CD14-positive monocyte (primary cell): ENCODE results near the gene TNFRSF19. TPM values are rescaled to one million over a fixed set of nuclear protein-coding genes. Genes with fewer than 3 reads are reported as not detected.

Source experiments
- DNase-seq, 3 donors: peaks; one replicate each; pipeline ENCODE4 v3.0.0-alpha.2; 2011 to 2022
- H2AFZ ChIP-seq: 2 replicates; pipeline ENCODE4 v1.6.0; 2012; ENCODE audit warnings: mild to moderate bottlenecking, low read depth, low read length, inconsistent platforms; ENCODE audit not compliant: insufficient read depth, poor library complexity, severe bottlenecking
- H3K27ac ChIP-seq, 2 donors: 1 replicate in 1 of 2; 2 replicates in 1 of 2; pipeline ENCODE4 v1.5.1; 2012 to 2013; ENCODE audit warnings: low read length in 2 of 2, control low read depth in 1 of 2, inconsistent platforms in 1 of 2, low read depth in 1 of 2, mild to moderate bottlenecking in 1 of 2
- H3K27me3 ChIP-seq, 2 donors: one replicate each; pipeline versions ENCODE4 v1.6.0 to v1.6.1; 2011 to 2013; ENCODE audit warnings: low read length in 2 of 2; ENCODE audit not compliant: control insufficient read depth in 2 of 2, insufficient read depth in 2 of 2
- H3K36me3 ChIP-seq, 2 donors: replicated peaks in 1 of 2; 1 replicate in 1 of 2; 2 replicates in 1 of 2; pipeline versions ENCODE4 v1.5.1 to v1.6.1; 2012 to 2013; ENCODE audit warnings: low read length in 2 of 2, control low read depth in 1 of 2, inconsistent platforms in 1 of 2, mild to moderate bottlenecking in 1 of 2; ENCODE audit not compliant: insufficient read depth in 2 of 2, control insufficient read depth in 1 of 2
- H3K4me1 ChIP-seq, 2 donors: 1 replicate in 1 of 2; 2 replicates in 1 of 2; pipeline versions ENCODE4 v1.5.1 to v1.6.1; 2012 to 2013; ENCODE audit warnings: low read length in 2 of 2, control low read depth in 1 of 2, inconsistent platforms in 1 of 2, mild to moderate bottlenecking in 1 of 2, moderate library complexity in 1 of 2; ENCODE audit not compliant: insufficient read depth in 2 of 2, control insufficient read depth in 1 of 2
- H3K4me2 ChIP-seq: replicated peaks from 2 replicates; pipeline ENCODE3; 2012; ENCODE audit warnings: low read length, moderate library complexity, mild to moderate bottlenecking; ENCODE audit not compliant: poor library complexity, severe bottlenecking; ENCODE audit errors: extremely low read depth
- H3K4me3 ChIP-seq, 3 experiments: fragments of 200-600 bp in 1 of 3; sonication (generic) in 1 of 3; replicated peaks in 1 of 3; 1 replicate in 2 of 3; 2 replicates in 1 of 3; pipeline ENCODE4 v1.5.1; 2011 to 2013; ENCODE audit warnings: low read length in 3 of 3, mild to moderate bottlenecking in 3 of 3, control low read depth in 2 of 3, low read depth in 2 of 3, inconsistent platforms in 1 of 3, moderate library complexity in 1 of 3
- H3K79me2 ChIP-seq: 2 replicates; pipeline ENCODE4 v1.6.0; 2012; ENCODE audit warnings: mild to moderate bottlenecking, control low read depth, inconsistent platforms, low read length, moderate library complexity; ENCODE audit not compliant: insufficient read depth
- H3K9ac ChIP-seq: 2 replicates; pipeline ENCODE4 v1.6.0; 2017; ENCODE audit warnings: low read length, mild to moderate bottlenecking; ENCODE audit not compliant: insufficient read depth, poor library complexity, severe bottlenecking
- H3K9me3 ChIP-seq, 2 donors: replicated peaks in 1 of 2; 1 replicate in 1 of 2; 2 replicates in 1 of 2; pipeline versions ENCODE4 v1.5.1 to v1.6.1; 2012 to 2013; ENCODE audit warnings: low read length in 2 of 2, control low read depth in 1 of 2; ENCODE audit not compliant: control insufficient read depth in 1 of 2, insufficient read depth in 1 of 2
- H4K20me1 ChIP-seq: 2 replicates; pipeline ENCODE4 v1.6.0; 2012; ENCODE audit warnings: mild to moderate bottlenecking, low read length, control low read depth, moderate library complexity; ENCODE audit not compliant: insufficient read depth
- H3K27ac Mint-ChIP-seq, 7 donors: one replicate each; pipeline ENCODE4 v1.8.0; 2020; ENCODE audit warnings: mild to moderate bottlenecking in 7 of 7, mixed read lengths in 7 of 7, moderate library complexity in 6 of 7, inconsistent platforms in 2 of 7
- H3K27me3 Mint-ChIP-seq, 3 donors: one replicate each; pipeline ENCODE4 v1.8.0; 2021 to 2022; ENCODE audit warnings: low read depth in 3 of 3, mild to moderate bottlenecking in 3 of 3, mixed read lengths in 3 of 3, moderate library complexity in 3 of 3, inconsistent platforms in 1 of 3
- H3K36me3 Mint-ChIP-seq, 2 donors: one replicate each; pipeline ENCODE4 v1.8.0; 2020; ENCODE audit warnings: mixed read lengths in 2 of 2, inconsistent platforms in 1 of 2, mild to moderate bottlenecking in 1 of 2
- H3K4me1 Mint-ChIP-seq: one replicate; pipeline ENCODE4 v1.8.0; 2020; ENCODE audit warnings: mild to moderate bottlenecking, mixed read lengths
- H3K4me3 Mint-ChIP-seq, 2 donors: one replicate each; pipeline ENCODE4 v1.8.0; 2020; ENCODE audit warnings: mild to moderate bottlenecking in 2 of 2, mixed read lengths in 2 of 2, moderate library complexity in 1 of 2
- H3K9me3 Mint-ChIP-seq, 7 donors: one replicate each; pipeline ENCODE4 v1.8.0; 2020 to 2022; ENCODE audit warnings: mixed read lengths in 7 of 7, mild to moderate bottlenecking in 6 of 7, moderate library complexity in 6 of 7, inconsistent platforms in 2 of 7
- CTCF ChIP-seq: fragments of 200-600 bp; IDR thresholded peaks from one replicate; pipeline ENCODE4 v1.8.0; 2022; ENCODE audit warnings: antibody characterized with exemption, mild to moderate bottlenecking
- WGBS: methylation state at CpG from one replicate; pipeline ENCODE4 v1.1.5; 2013; ENCODE audit warnings: missing lambda C conversion rate; ENCODE audit not compliant: insufficient coverage; 5-methylcytosine and 5-hydroxymethylcytosine counted together
- intact Hi-C, 2 donors: fragments of 100-400 bp; cut with micrococcal nuclease; formaldehyde crosslinking; loops; one replicate each; pipeline versions ENCODE4 v1.15.0 to v1.15.1; 2023
- polyA plus RNA-seq, 3 donors: library from polyadenylated mRNA; depleted of rRNA in 1 of 3; unstranded in 2 of 3; stranded (reverse) in 1 of 3; fragments of 300-500 nt in 2 of 3; fragments of >200 nt in 1 of 3; fragmentation: Illumina TruSeq in 2 of 3; gene quantifications; 1 replicate in 2 of 3; 2 replicates in 1 of 3; pipeline ENCODE4 v1.2.3, GENCODE V29; 2012 to 2021

TNFRSF19 gene
- polyA plus RNA-seq, 3 donors, result 0.11 TPM; not detected in 2

- Histone ChIP-seq H3K79me2 (no peaks in the 10 kb centered on the region), H3K36me3 (no peaks in the 10 kb centered on the region)
These were observed 101.7 kb downstream of the TNFRSF19 start for GRCh38 chr13:23671897-23672296.

GRCh38 chr13:23672616-23673015 is 102.4 kb downstream of the TNFRSF19 start:
- intact Hi-C loops, result no loop called here
- WGBS, result no CpG with 5 or more reads among the region's 4 CpGs
- Histone ChIP-seq H3K27ac (no peak overlapping the region), H3K4me3 (no peak overlapping the region), H3K27me3 (no peaks in the 10 kb centered on the region), H3K36me3 (no peaks in the 10 kb centered on the region), H3K9me3 (peaks cover under 1 to 2% of the 10 kb centered on the region in 2 donors), H2AFZ (no peak overlapping the region), H3K9ac (no peak overlapping the region), H3K4me2 (no peak overlapping the region), H3K79me2 (no peaks in the 10 kb centered on the region), H4K20me1 (no peaks in the 10 kb centered on the region), H3K4me1 (no peaks in the 10 kb centered on the region)
- H3K4me3 Mint-ChIP-seq, result no peak overlapping the region
- no peak overlapping the region for H3K27ac Mint-ChIP-seq
- DNase-seq, result no peak
- TF ChIP-seq CTCF, result no peak
- no peaks in the 10 kb centered on the region for H3K4me1 Mint-ChIP-seq
- peaks cover 0 to 6% (median under 1%) of the 10 kb centered on the region in 7 donors for H3K9me3 Mint-ChIP-seq
- peaks cover 0 to 2% (median 0%) of the 10 kb centered on the region in 3 donors for H3K27me3 Mint-ChIP-seq
- no peaks in the 10 kb centered on the region for H3K36me3 Mint-ChIP-seq

More at GRCh38 chr13:23671897-23672296, 101.7 kb downstream of the TNFRSF19 start:
- no peaks in the 10 kb centered on the region for H3K9me3 ChIP-seq
- no peaks in the 10 kb centered on the region for H3K36me3 Mint-ChIP-seq
- peaks cover 0 to 2% (median 0%) of the 10 kb centered on the region in 3 donors for H3K27me3 Mint-ChIP-seq
- intact Hi-C loops, result no loop called here
- H3K4me1 Mint-ChIP-seq, result no peaks in the 10 kb centered on the region
- no peaks in the 10 kb centered on the region for H3K4me1 ChIP-seq
- H3K27ac Mint-ChIP-seq, result no peak overlapping the region
- H2AFZ ChIP-seq, result no peak overlapping the region
- H3K9me3 Mint-ChIP-seq, result peaks cover 0 to 1% (median 0%) of the 10 kb centered on the region in 7 donors
- no peak for DNase-seq
- no peak for TF ChIP-seq CTCF
- no peaks in the 10 kb centered on the region for H4K20me1 ChIP-seq
- no peaks in the 10 kb centered on the region for H3K27me3 ChIP-seq
- no peak overlapping the region for H3K27ac ChIP-seq
- H3K9ac ChIP-seq, result no peak overlapping the region
- no peak overlapping the region for H3K4me3 ChIP-seq
- WGBS, result 100% methylated on average over 1 of the region's 3 CpGs
- H3K4me2 ChIP-seq, result no peak overlapping the region
- no peak overlapping the region for H3K4me3 Mint-ChIP-seq
